NOMO-1 treated with dmso at 0.1 percent for 144 hours (cell line): ENCODE data around the gene CHD6.
"Not testable (repeated sequence)": the region's sequence is repeated elsewhere in the genome, so short reads cannot be mapped to it uniquely, and the experiment has no call there.

ENCODE experiments used
- DNase-seq: peaks from one replicate; lab custom pipeline; 2025; ENCODE audit not compliant: unreplicated experiment; lab: John Stamatoyannopoulos, UW

CHD6 gene

DNA sequence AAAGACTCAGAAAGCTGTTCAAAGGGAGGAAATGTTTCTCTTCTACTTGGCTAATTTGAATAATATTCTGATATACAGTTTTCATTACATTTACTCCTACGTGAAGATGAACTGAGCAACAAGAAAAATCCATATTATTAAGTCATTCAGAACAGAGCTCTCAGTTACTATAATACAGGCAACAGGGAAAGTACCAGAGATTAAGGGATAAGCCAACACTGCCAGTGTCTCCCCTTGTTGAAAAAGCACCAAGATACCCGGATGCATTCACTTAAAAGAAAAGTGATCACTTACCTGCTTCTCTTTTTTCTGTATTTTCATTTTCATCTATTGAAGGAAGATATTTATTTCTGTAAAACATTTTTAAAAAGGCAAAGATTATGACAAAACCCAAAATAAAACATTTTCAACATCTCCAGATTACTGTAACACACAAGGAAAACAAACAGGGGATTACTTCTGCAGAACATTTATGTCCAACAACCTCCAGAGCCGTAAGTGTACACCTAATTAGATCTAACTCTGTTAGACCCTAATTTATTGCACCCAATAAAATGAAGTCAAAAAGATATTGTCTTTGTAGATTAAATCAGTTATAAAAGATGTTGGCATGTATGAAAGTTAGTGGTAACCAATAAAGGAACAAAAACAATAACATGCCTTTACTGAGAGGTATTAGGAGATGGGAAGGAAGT lies 67.0 kb downstream of the CHD6 start:
- DNase-seq, result no peak

DNA sequence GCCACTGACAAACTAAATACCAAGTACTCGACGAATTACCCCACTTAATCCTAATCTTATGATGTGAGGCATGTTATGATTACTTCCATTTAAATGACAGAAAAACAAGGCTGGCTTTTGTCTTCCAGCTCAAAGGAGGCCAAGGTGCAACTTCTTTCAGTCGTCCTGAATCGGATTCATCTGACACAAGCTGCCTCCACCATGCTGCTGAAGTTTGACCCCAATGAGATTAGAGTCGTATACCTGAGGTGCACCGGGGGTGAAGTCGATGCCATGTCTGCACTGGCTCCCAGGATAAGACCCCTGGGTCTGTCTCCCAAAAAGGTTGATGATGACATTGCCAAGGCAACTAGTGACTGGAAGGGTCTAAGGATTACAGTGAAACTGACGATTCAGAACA lies 71.0 kb downstream of the CHD6 start:
- DNase-seq, result no peak

- DNase-seq, result no peak
Measured at GRCh38 chr20:41546535-41546934, 71.6 kb downstream of the CHD6 start.

DNA sequence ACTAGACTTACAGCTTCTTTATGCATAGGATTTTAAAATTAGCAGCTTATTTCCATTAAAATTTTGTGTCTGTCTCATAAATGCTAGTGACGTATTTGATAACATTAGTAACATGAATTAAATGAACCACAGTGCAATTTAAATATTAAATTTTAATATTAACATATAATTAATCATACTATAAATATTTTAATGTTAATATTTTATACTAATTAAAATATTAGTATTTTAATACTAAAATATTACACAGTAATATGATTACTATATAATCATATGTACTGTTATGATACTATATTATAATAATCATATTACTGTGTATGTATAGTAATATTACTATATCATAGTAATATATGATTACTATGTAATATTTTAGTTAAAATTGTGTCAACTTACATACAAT lies 73.7 kb downstream of the CHD6 start:
- no peak for DNase-seq

DNA sequence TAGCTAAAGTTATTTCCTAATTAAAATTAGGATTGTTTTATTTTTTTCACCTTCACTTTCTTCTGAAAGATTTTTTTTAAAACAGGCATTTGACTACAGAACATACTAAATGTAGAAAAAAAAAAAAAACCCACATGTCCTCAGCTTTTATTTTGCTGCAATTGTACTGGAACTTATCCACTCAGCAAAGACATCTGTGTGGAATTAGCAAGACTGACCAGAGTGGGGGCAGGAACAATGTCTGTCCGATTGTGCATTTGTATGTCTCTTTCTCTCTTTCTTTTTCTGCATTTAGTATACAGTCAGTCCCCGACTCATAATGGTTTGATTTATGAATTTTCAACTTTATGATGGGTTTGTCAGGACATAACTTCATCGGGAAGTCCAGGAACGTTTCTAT lies 77.3 kb downstream of the CHD6 start:
- no peak for DNase-seq

- DNase-seq, result no peak
Measured at GRCh38 chr20:41540459-41540858, 77.7 kb downstream of the CHD6 start.

DNA sequence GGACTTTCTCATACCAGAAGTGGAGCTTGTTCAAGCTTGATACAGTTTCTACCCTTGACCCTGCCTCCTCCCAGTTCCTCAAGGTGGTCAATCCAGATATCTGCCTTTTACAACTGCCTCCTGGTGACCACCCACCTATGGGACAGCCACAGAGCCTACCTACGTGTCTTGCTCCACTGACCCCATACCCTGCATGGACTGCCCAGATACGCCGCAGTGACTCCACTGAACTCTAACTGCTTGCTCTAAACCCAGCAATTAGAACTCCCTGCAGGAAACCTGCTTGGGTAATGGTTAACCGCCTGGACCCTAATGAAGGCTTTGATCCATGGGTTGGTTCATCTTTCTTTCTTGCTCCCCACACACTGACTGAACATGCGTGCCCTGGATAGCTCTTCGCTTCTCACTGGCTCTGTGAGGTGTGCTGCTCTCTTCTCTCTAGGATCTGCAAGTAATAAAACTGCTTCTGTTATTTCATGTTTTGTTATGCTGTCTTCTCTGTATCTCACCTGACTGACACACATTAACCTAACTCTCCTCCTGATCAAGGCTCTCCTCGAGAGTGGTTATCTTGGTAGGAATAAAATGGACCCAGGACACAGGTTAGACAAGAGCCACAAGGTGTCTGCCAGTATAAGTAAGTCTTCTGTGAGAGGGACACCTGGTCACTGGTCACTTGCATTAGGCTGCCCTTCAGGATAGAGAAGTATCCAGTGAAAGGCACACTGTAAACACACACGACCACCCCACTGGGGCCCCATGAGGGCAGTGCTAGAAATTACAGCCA lies 79.2 kb downstream of the CHD6 start:
- DNase-seq, result no peak

GRCh38 chr20:41537865-41538264 lies 80.3 kb downstream of the CHD6 start:
- no peak for DNase-seq

- not testable (repeated sequence) for DNase-seq
Measured at GRCh38 chr20:41535551-41535950, 82.6 kb downstream of the CHD6 start.

DNA sequence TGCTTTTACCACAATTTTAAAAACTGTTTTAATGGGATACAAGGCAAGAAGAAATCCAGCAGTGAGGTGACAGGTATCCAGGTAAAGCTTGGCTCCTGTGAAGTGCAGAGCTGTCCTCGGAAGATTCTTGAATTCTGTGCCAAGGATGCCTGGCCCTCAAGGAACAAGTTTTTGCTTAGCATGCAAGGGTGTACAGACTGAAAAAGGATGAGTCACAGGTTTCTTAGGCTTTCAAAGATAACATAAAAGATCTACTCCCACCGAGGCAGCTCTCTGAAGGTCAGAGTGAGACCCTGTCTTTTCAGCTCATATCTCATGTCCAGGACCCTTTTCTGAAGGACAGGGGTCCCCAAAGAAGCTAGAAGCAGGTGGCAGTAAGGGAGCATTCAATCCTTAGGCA lies 83.3 kb downstream of the CHD6 start:
- no peak for DNase-seq

GRCh38 chr20:41534170-41534569 lies 84.0 kb downstream of the CHD6 start:
- DNase-seq, result no peak

DNA sequence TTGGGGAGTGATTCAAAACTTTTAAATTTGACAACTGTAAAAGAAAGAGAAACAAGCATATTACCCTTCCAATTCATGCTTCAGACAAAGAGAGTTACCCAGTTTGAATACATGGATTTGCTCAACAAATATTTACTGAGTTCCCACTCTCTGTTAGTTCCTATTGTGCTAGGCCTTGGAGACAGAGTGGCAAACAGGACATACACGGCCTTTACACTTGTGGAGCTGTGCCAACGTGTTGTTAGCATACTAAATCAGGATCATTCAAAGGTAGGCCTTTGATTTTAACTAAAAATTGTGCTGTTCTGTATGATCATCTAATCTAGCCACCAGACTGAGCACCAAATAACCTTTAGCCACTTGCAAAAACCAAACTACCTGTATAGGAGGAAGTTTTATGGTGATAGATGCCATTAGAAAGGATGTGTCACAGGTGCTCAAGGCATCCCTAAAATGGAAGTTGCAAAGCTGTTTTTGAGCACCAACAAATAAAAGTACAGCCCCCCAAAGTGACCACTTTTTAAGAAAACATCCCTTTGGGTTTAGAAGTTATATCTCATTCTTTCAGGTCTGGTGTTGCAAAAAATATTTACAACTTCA lies 84.5 kb downstream of the CHD6 start:
- DNase-seq, result no peak

DNA sequence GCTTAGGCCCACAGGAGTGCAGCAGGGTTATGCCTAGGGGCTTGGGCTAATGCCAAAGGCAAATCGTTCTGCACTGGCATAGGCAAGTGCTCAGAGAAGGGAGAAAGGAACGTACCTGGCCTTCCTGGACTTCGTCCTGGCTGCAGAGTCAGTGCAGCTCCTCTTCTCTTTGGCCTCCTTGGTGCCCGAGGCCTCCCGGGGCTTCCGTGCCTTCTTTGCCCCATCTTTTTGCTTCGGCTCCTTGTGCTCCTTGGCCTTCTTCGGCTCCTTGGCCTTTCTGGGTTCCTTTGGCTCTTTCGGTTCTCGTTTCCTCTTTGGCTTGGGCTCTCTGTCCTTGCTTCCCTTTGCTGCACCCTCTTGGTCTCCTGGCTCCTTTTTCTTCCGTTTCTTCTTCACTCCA lies 85.2 kb downstream of the CHD6 start:
- DNase-seq, result no peak

DNA sequence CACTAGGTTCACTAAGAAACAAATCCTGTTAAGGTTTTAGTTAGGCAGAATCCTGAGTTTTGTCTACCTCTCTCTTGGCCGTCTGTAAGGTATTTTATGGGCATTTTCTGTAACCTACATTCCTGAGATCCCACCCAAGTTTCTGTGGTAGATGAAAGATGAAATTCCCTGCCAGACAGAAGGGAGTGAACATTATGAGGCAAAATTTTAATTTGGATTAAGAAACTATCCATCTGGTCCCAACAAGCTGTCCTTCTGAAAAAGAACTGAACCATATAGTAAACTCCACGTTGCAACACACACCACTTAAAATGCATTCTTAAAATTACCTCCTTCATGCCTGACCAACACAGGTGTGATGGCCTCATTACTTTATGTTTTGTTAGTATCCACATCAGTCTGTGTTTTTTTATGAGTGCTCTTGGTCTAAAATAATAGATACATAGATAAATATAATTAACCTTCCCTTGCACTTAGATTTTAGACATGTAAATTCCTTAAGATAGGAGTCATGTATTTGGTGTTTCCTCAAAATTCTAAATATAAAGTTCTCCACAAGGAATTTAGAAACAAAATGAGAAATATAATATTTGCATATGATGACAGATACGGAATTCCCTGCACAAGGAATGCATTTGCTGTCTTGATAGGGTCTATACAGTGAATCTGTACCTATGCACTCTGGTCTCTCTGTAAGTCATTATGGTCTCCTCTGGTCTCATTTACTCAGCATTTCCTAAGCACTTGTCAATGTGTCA lies 86.5 kb downstream of the CHD6 start:
- no peak for DNase-seq

DNA sequence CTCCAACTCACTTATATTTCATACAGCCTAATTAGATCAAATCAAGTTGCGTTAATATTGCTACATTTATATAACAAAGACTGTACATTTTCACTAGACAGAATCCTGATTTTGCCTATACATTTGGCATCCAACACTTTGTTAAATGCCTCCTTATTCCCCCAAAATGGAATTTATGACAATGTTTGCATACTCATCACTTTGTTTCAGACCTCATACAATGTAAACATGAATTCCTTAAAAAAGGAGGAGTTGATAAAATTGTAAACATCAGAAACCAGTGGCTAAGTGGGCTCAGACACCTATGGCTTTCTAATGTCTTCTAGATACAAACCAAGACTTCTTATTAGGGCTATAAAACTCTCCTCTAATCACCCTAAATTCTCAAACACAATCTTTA lies 87.3 kb downstream of the CHD6 start:
- no peak for DNase-seq

GRCh38 chr20:41526327-41526726 lies 91.8 kb downstream of the CHD6 start:
- no peak for DNase-seq

DNA sequence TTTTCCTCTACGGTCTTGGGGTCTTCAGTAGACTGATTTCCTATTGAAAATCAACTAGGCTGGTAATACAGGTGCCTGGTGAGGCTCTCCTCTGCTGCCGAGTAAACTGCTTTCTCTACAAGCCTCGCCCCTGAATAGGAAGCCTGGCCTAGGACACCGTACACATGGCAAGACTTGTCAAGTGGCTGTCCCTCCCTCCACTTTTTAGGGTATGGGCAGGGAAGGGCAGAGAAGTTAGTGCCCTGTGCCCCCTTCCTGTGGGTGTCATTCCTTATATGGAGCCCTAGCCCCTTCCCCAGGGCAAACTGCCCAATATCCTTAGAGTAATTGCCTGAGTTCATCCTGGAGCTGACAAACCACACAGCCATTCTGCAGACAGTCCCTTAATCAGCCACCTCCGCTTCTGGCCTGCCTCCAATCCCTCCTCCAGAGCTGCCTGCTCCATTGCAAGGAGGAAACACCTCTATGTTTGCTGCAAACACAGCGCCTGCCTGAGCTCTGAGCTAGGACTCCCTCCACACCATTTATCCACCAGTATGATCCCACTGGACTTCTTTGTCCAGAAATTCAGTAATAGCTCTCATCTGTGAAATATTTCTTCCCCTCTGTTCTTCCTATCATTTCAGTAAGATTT lies 93.1 kb downstream of the CHD6 start:
- no peak for DNase-seq

DNA sequence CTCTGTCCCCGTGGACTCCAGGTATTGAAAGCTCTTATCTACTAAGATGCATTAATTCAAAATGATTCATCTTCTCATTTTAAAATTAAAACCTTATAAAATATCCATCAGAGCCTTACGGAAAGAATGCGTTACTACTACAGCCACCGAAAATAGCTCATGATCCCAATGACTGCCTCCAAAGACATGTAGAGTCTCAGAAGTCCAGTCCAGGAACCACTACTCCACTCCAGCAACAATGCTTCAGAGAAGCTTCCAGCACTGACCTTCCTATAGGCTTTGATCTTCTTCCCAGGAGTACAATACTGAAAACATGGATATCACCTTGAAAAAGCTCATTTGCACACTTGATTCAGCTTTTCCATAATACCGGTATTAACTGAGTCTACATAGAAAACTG lies 94.3 kb downstream of the CHD6 start:
- DNase-seq, result no peak

DNA sequence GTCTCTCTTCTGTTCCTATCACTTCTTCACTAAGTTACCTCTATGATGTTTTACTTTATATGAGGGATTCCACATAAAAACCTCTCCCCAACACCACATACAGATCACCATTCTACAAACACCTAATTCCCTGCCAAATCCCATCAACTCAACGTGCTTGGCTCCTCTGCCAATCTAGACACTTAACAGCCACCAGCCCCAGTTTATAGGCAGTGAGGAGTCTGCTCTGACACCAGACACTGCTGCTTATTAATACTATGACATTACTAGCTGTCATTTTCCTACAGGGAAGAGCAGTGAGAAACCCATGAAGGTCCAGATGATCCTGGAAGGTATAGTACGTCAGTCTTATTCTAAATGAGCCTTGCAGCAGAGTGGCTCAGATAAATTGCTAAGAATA lies 104.3 kb downstream of the CHD6 start:
- no peak for DNase-seq

DNA sequence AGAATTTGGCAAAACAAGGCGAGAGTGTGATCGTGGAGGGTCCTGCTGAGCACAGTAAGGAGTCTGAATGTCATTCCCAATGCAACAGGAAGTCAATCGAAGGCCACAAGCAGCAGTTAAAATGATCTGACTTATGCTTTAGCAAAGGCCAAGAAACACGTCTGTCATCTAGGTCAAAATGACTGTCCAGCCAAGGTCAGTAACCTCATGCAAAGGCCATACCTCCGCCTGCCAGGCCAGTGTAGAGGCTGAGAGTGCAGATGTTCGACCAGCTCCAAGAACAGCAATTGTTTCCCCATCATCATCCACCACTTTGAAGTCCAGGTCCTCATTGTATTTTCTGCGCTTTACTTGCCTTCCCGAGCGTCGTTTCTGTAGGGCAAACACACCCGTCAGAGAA lies 105.6 kb downstream of the CHD6 start:
- no peak for DNase-seq

GRCh38 chr20:41510847-41511450 lies 107.2 kb downstream of the CHD6 start:
- DNase-seq, result no peak
